Neural progenitor cell (in vitro differentiated cells): ENCODE results near the gene C21orf58. TPM values are rescaled to one million over a fixed set of nuclear protein-coding genes. Genes with fewer than 3 reads are reported as not detected.

Experiments used
- DNase-seq: peaks from one replicate; pipeline ENCODE4 v3.0.0-alpha.2; 2016; ENCODE audit warnings: low spot score
- H2AFZ ChIP-seq: fragments of 200-600 bp; sonication (generic); replicated peaks from 2 replicates; pipeline ENCODE4 v1.6.1; 2016; ENCODE audit warnings: antibody characterized with exemption
- H3F3A ChIP-seq: fragments of 200-600 bp; sonication (generic); 2 replicates; pipeline ENCODE4 v1.6.1; 2016; ENCODE audit warnings: antibody characterized with exemption, low read depth
- H3K27ac ChIP-seq: fragments of 200-600 bp; sonication (generic); 2 replicates; pipeline ENCODE4 v1.5.1; 2016; ENCODE audit warnings: mild to moderate bottlenecking
- H3K27me3 ChIP-seq: fragments of 200-600 bp; sonication (generic); 2 replicates; pipeline ENCODE4 v1.6.1; 2016; ENCODE audit warnings: mild to moderate bottlenecking, moderate library complexity
- H3K36me3 ChIP-seq: fragments of 200-600 bp; sonication (generic); 2 replicates; pipeline ENCODE4 v1.5.1; 2016
- H3K4me1 ChIP-seq: fragments of 200-600 bp; sonication (generic); 2 replicates; pipeline ENCODE4 v1.6.1; 2016; ENCODE audit warnings: mixed run types
- H3K4me2 ChIP-seq: fragments of 200-600 bp; sonication (generic); 2 replicates; pipeline ENCODE4 v1.6.1; 2016
- H3K4me3 ChIP-seq: fragments of 200-600 bp; sonication (generic); 2 replicates; pipeline ENCODE4 v1.5.1; 2016
- H3K79me2 ChIP-seq: fragments of 200-600 bp; sonication (generic); 2 replicates; pipeline ENCODE4 v1.6.1; 2016; ENCODE audit warnings: low read depth
- H3K9ac ChIP-seq: fragments of 200-600 bp; sonication (generic); 2 replicates; pipeline ENCODE4 v1.6.1; 2016
- H3K9me3 ChIP-seq: fragments of 200-600 bp; sonication (generic); 2 replicates; pipeline ENCODE4 v1.5.1; 2016; ENCODE audit warnings: low read depth
- H4K20me1 ChIP-seq: fragments of 200-600 bp; sonication (generic); 2 replicates; pipeline ENCODE4 v1.6.1; 2016; ENCODE audit warnings: low read depth
- H3K27ac Mint-ChIP-seq: 3 replicates; pipeline ENCODE4 v1.8.0; 2021; ENCODE audit warnings: mixed read lengths
- H3K27me3 Mint-ChIP-seq: 2 replicates; pipeline ENCODE4 v1.8.0; 2022; ENCODE audit warnings: low read depth, mild to moderate bottlenecking, inconsistent platforms, moderate library complexity, mixed read lengths; ENCODE audit not compliant: insufficient read depth
- H3K36me3 Mint-ChIP-seq: 3 replicates; pipeline ENCODE4 v1.8.0; 2021; ENCODE audit warnings: mixed read lengths
- H3K4me1 Mint-ChIP-seq: 3 replicates; pipeline ENCODE4 v1.8.0; 2021; ENCODE audit warnings: mixed read lengths
- H3K4me3 Mint-ChIP-seq: 3 replicates; pipeline ENCODE4 v1.8.0; 2021; ENCODE audit warnings: mild to moderate bottlenecking, moderate library complexity, mixed read lengths
- H3K9me3 Mint-ChIP-seq: 3 replicates; pipeline ENCODE4 v1.8.0; 2020; ENCODE audit warnings: mixed read lengths
- EZH2 ChIP-seq: fragments of 200-600 bp; sonication (generic); IDR thresholded peaks from 2 replicates; pipeline ENCODE4 v1.6.1; 2017; ENCODE audit warnings: antibody characterized with exemption, mild to moderate bottlenecking, moderate library complexity
- EZH2phosphoT487 ChIP-seq: fragments of 200-600 bp; sonication (generic); IDR thresholded peaks from 2 replicates; pipeline ENCODE4 v1.6.1; 2017; ENCODE audit warnings: antibody characterized with exemption
- total RNA-seq: library from RNA; depleted of rRNA; stranded (reverse); fragments of >200 nt; gene quantifications from 2 replicates; pipeline ENCODE4 v1.2.3, GENCODE V29; 2015; ENCODE audit warnings: low replicate concordance
- TF ChIP-seq, protein P1 (sequence below): fragments of 200-600 bp; sonication (generic); IDR thresholded peaks from 2 replicates; pipeline ENCODE4 v1.5.1; 2017; ENCODE audit warnings: antibody characterized with exemption, mild to moderate bottlenecking

The C21orf58 gene
- total RNA-seq, 1 donor from 2014 or later, result 26.2 TPM

- Histone ChIP-seq H4K20me1 (peaks cover 5% of the 10 kb centered on the region), H3F3A (peaks cover 8% of the 10 kb centered on the region), H3K27me3 (no peaks in the 10 kb centered on the region), H3K9ac (no peak overlapping the region), H3K9me3 (no peaks in the 10 kb centered on the region), H3K27ac (no peak overlapping the region), H3K36me3 (no peaks in the 10 kb centered on the region), H3K4me1 (no peaks in the 10 kb centered on the region), H3K4me3 (no peak overlapping the region), H3K4me2 (no peak overlapping the region), H3K79me2 (peaks cover 35% of the 10 kb centered on the region), H2AFZ (no peak overlapping the region)
- DNase-seq, result no peak
- no peak overlapping the region for H3K27ac Mint-ChIP-seq
- H3K4me3 Mint-ChIP-seq, result no peak overlapping the region
- H3K4me1 Mint-ChIP-seq, result no peaks in the 10 kb centered on the region
- TF ChIP-seq, protein P1, sequence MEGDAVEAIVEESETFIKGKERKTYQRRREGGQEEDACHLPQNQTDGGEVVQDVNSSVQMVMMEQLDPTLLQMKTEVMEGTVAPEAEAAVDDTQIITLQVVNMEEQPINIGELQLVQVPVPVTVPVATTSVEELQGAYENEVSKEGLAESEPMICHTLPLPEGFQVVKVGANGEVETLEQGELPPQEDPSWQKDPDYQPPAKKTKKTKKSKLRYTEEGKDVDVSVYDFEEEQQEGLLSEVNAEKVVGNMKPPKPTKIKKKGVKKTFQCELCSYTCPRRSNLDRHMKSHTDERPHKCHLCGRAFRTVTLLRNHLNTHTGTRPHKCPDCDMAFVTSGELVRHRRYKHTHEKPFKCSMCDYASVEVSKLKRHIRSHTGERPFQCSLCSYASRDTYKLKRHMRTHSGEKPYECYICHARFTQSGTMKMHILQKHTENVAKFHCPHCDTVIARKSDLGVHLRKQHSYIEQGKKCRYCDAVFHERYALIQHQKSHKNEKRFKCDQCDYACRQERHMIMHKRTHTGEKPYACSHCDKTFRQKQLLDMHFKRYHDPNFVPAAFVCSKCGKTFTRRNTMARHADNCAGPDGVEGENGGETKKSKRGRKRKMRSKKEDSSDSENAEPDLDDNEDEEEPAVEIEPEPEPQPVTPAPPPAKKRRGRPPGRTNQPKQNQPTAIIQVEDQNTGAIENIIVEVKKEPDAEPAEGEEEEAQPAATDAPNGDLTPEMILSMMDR, result no peak
- no peak for TF ChIP-seq EZH2
- H3K36me3 Mint-ChIP-seq, result peaks cover 15% of the 10 kb centered on the region
- no peaks in the 10 kb centered on the region for H3K9me3 Mint-ChIP-seq
- peaks cover 4% of the 10 kb centered on the region for H3K27me3 Mint-ChIP-seq
Observed at GRCh38 chr21:46371204-46372013, 47.7 kb upstream of the C21orf58 start.

- H3K27me3 ChIP-seq, result no peaks in the 10 kb centered on the region
- no peaks in the 10 kb centered on the region for H3K4me1 ChIP-seq
- peaks cover 27% of the 10 kb centered on the region for H3K36me3 Mint-ChIP-seq
- peaks cover 35% of the 10 kb centered on the region for H3K79me2 ChIP-seq
- no peaks in the 10 kb centered on the region for H3K9me3 Mint-ChIP-seq
- no peak overlapping the region for H3K4me3 Mint-ChIP-seq
- no peak overlapping the region for H3K27ac ChIP-seq
- H2AFZ ChIP-seq, result no peak overlapping the region
- peaks cover 8% of the 10 kb centered on the region for H3K27me3 Mint-ChIP-seq
- no peak overlapping the region for H3K4me3 ChIP-seq
- H3K4me2 ChIP-seq, result no peak overlapping the region
- TF ChIP-seq EZH2phosphoT487, result no peak
- TF ChIP-seq, protein P1, result no peak
- TF ChIP-seq EZH2, result no peak
- peaks cover 8% of the 10 kb centered on the region for H3F3A ChIP-seq
- peak overlapping the region; percentile 50 for H3K27ac Mint-ChIP-seq
- DNase-seq, result no peak
- no peaks in the 10 kb centered on the region for H3K36me3 ChIP-seq
- no peaks in the 10 kb centered on the region for H3K9me3 ChIP-seq
- H4K20me1 ChIP-seq, result no peaks in the 10 kb centered on the region
- H3K9ac ChIP-seq, result no peak overlapping the region
- H3K4me1 Mint-ChIP-seq, result no peaks in the 10 kb centered on the region
Observed at GRCh38 chr21:46369520-46370235, 46.0 kb upstream of the C21orf58 start.

- Mint-ChIP-seq H3K27ac (peak overlapping the region; percentile 48), H3K4me1 (no peaks in the 10 kb centered on the region), H3K9me3 (no peaks in the 10 kb centered on the region), H3K36me3 (peaks cover 28% of the 10 kb centered on the region), H3K4me3 (no peak overlapping the region), H3K27me3 (peaks cover 8% of the 10 kb centered on the region)
- Histone ChIP-seq H3K9me3 (no peaks in the 10 kb centered on the region), H3K36me3 (no peaks in the 10 kb centered on the region), H3K27ac (no peak overlapping the region), H3K9ac (no peak overlapping the region), H3K79me2 (peaks cover 35% of the 10 kb centered on the region), H3K4me2 (no peak overlapping the region), H3K4me1 (no peaks in the 10 kb centered on the region), H3F3A (peaks cover 8% of the 10 kb centered on the region), H3K4me3 (no peak overlapping the region), H2AFZ (no peak overlapping the region), H4K20me1 (no peaks in the 10 kb centered on the region), H3K27me3 (no peaks in the 10 kb centered on the region)
- no peak for DNase-seq
- TF ChIP-seq EZH2, result no peak
- TF ChIP-seq, protein P1, result no peak
Observed at GRCh38 chr21:46368533-46369285, 45.0 kb upstream of the C21orf58 start.
